IMR-90 (cell line): ENCODE data around the gene SPRED3. TPM values are rescaled to one million over a fixed set of nuclear protein-coding genes. Genes with fewer than 3 reads are reported as not detected.

Experiments
- ATAC-seq: fragments of 200-7000 bp; cut with Tn5 transposase; 2 replicates; pipeline ENCODE4 v1.9.1; 2020; ENCODE audit warnings: low read depth, mild to moderate bottlenecking, moderate library complexity
- BruUV-seq: library from RNA; stranded (reverse); fragments of 400-500 nt; replicated peaks from 2 replicates; lab custom pipeline; 2021; lab: Mats Ljungman, UMichigan
- CTCF ChIA-PET: fragments of 300-600 bp; formaldehyde crosslinking; extraction: SDS; loops from one replicate; lab custom pipeline; 2021; ENCODE audit warnings: antibody characterized with exemption; lab: Yijun Ruan, JAX
- POLR2A ChIA-PET: fragments of 300-600 bp; sonication (Branson Sonifier 250); formaldehyde crosslinking; loops from one replicate; lab custom pipeline; 2022; ENCODE audit warnings: antibody characterized with exemption; ENCODE audit not compliant: unreplicated experiment; lab: Charles Lee
- DNase-seq: peaks from one replicate; pipeline ENCODE4 v3.0.0; 2013
- H2AFZ ChIP-seq: replicated peaks from 2 replicates; pipeline ENCODE3; 2013; ENCODE audit warnings: low read length, mild to moderate bottlenecking; ENCODE audit not compliant: poor library complexity
- H2AK5ac ChIP-seq: 2 replicates; pipeline ENCODE4 v1.6.1; 2013; ENCODE audit warnings: low read depth, low read length, inconsistent platforms
- H2AK9ac ChIP-seq: replicated peaks from 2 replicates; pipeline ENCODE3; 2013; ENCODE audit warnings: mild to moderate bottlenecking, low read depth, low read length, moderate library complexity; ENCODE audit not compliant: poor library complexity
- H2BK120ac ChIP-seq: 2 replicates; pipeline ENCODE4 v1.6.1; 2013; ENCODE audit warnings: low read depth, low read length, inconsistent platforms
- H2BK15ac ChIP-seq: 3 replicates; pipeline ENCODE4 v1.6.1; 2013; ENCODE audit warnings: low read depth, low read length, inconsistent platforms
- H2BK20ac ChIP-seq: 2 replicates; pipeline ENCODE4 v1.6.1; 2013; ENCODE audit warnings: low read depth, mild to moderate bottlenecking, inconsistent platforms, low read length, moderate library complexity
- H2BK5ac ChIP-seq: 2 replicates; pipeline ENCODE4 v1.6.1; 2013; ENCODE audit warnings: mild to moderate bottlenecking, low read depth, low read length, inconsistent platforms; ENCODE audit not compliant: poor library complexity, severe bottlenecking
- H3K14ac ChIP-seq: replicated peaks from 2 replicates; pipeline ENCODE4 v1.6.1; 2013; ENCODE audit warnings: low read depth, low read length, inconsistent platforms
- H3K18ac ChIP-seq: 2 replicates; pipeline ENCODE4 v1.6.1; 2013; ENCODE audit warnings: low read depth, low read length, control low read depth
- H3K23ac ChIP-seq: 2 replicates; pipeline ENCODE4 v1.6.1; 2013; ENCODE audit warnings: low read depth, low read length, inconsistent platforms
- H3K27ac ChIP-seq: 2 replicates; pipeline ENCODE4 v1.5.1; 2013; ENCODE audit warnings: mild to moderate bottlenecking, control low read depth, low read length; ENCODE audit not compliant: insufficient read depth
- H3K27me3 ChIP-seq: 2 replicates; pipeline ENCODE4 v1.6.1; 2013; ENCODE audit warnings: low read length; ENCODE audit not compliant: control insufficient read depth, insufficient read depth
- H3K36me3 ChIP-seq: 2 replicates; pipeline ENCODE4 v1.6.1; 2013; ENCODE audit warnings: low read length, mixed read lengths; ENCODE audit not compliant: control insufficient read depth, insufficient read depth
- H3K4ac ChIP-seq: 2 replicates; pipeline ENCODE4 v1.6.1; 2013; ENCODE audit warnings: low read depth, low read length, inconsistent platforms
- H3K4me1 ChIP-seq: 2 replicates; pipeline ENCODE4 v1.6.1; 2013; ENCODE audit warnings: low read length, mixed read lengths; ENCODE audit not compliant: control insufficient read depth, insufficient read depth
- H3K4me2 ChIP-seq: 2 replicates; pipeline ENCODE4 v1.6.1; 2013; ENCODE audit warnings: low read depth, mild to moderate bottlenecking, control low read depth, low read length, moderate library complexity
- H3K4me3 ChIP-seq: 2 replicates; pipeline ENCODE4 v1.5.1; 2013; ENCODE audit warnings: low read depth, mild to moderate bottlenecking, control low read depth, low read length, moderate library complexity; ENCODE audit not compliant: insufficient read depth
- H3K56ac ChIP-seq: 2 replicates; pipeline ENCODE4 v1.6.1; 2013; ENCODE audit warnings: low read length, inconsistent platforms; ENCODE audit not compliant: insufficient read depth; ENCODE audit errors: extremely low read depth
- H3K79me1 ChIP-seq, 2 experiments: 2 replicates each; pipeline ENCODE4 v1.6.1; 2013; ENCODE audit warnings: low read length in 2 of 2, inconsistent platforms in 1 of 2, low read depth in 1 of 2
- H3K9ac ChIP-seq: 2 replicates; pipeline ENCODE4 v1.6.1; 2013; ENCODE audit warnings: low read depth, low read length, control low read depth
- H3K9me1 ChIP-seq: 2 replicates; pipeline ENCODE4 v1.6.1; 2013; ENCODE audit warnings: low read length, inconsistent platforms; ENCODE audit not compliant: insufficient read depth
- H3K9me3 ChIP-seq: 2 replicates; pipeline ENCODE4 v1.6.1; 2013; ENCODE audit warnings: low read length; ENCODE audit not compliant: control insufficient read depth, insufficient read depth
- H4K20me1 ChIP-seq: 2 replicates; pipeline ENCODE4 v1.6.1; 2013; ENCODE audit warnings: low read length, inconsistent platforms; ENCODE audit not compliant: insufficient read depth
- H4K5ac ChIP-seq: 2 replicates; pipeline ENCODE4 v1.6.1; 2013; ENCODE audit warnings: mild to moderate bottlenecking, low read depth, low read length, control low read depth
- H4K8ac ChIP-seq, 2 experiments: 2 replicates each; pipeline ENCODE4 v1.6.1; 2013; ENCODE audit warnings: low read depth in 2 of 2, low read length in 2 of 2, control low read depth in 1 of 2, inconsistent platforms in 1 of 2
- H4K91ac ChIP-seq: 2 replicates; pipeline ENCODE4 v1.6.1; 2013; ENCODE audit warnings: low read depth, low read length, inconsistent platforms; ENCODE audit not compliant: insufficient read depth
- CHD1 ChIP-seq: IDR thresholded peaks from 2 replicates; pipeline ENCODE4 v1.6.1; 2012; ENCODE audit warnings: low read depth, low read length, improper control_type of control experiment
- ELK1 ChIP-seq: fragments of 150-350 bp; IDR thresholded peaks from 2 replicates; pipeline ENCODE4 v1.6.1; 2016; ENCODE audit warnings: low read depth, mild to moderate bottlenecking, low read length, moderate library complexity, borderline replicate concordance
- MXI1 ChIP-seq: IDR thresholded peaks from 2 replicates; pipeline ENCODE4 v1.6.1; 2012; ENCODE audit warnings: low read depth, mild to moderate bottlenecking, low read length, moderate library complexity, borderline replicate concordance
- WGBS, 2 experiments: methylation state at CpG; one replicate each; pipeline versions ENCODE4 v1.1.5 to v1.1.7; 2013; ENCODE audit warnings: missing lambda C conversion rate in 2 of 2; ENCODE audit not compliant: insufficient read length in 1 of 2; ENCODE audit errors: extremely low coverage in 2 of 2; 5-methylcytosine and 5-hydroxymethylcytosine counted together
- dilution Hi-C: fragments of 300-500 bp; cut with HindIII; formaldehyde crosslinking; loops from one replicate; pipeline ENCODE4 v1.14.3; 2018; ENCODE audit warnings: low sequenced_read_pairs; ENCODE audit not compliant: unreplicated experiment
- in situ Hi-C: fragments of 300-500 bp; cut with MboI; formaldehyde crosslinking; loops from 3 replicates; pipeline ENCODE4 v1.14.3; 2019; ENCODE audit warnings: low sequenced_read_pairs, inconsistent platforms, mixed read lengths
- intact Hi-C: fragments of 100-400 bp; cut with micrococcal nuclease; formaldehyde crosslinking; loops from 2 replicates; pipeline ENCODE4 v1.10.0; 2022
- polyA plus RNA-seq, 3 experiments: library from polyadenylated mRNA; depleted of rRNA; stranded (reverse); fragments of >200 nt; gene quantifications; 2 replicates each; pipeline ENCODE4 v1.2.3, GENCODE V29; 2012; ENCODE audit warnings: low replicate concordance in 1 of 3
- total RNA-seq: library from RNA; depleted of rRNA; stranded (reverse); fragments of >200 nt; gene quantifications from 2 replicates; pipeline ENCODE4 v1.2.3, GENCODE V29; 2012

SPRED3 gene
- total and polyA plus RNA-seq, 2 of the 4 experiments (the other 2 are of a cell fraction) = 0.90 to 7.9 TPM

DNA sequence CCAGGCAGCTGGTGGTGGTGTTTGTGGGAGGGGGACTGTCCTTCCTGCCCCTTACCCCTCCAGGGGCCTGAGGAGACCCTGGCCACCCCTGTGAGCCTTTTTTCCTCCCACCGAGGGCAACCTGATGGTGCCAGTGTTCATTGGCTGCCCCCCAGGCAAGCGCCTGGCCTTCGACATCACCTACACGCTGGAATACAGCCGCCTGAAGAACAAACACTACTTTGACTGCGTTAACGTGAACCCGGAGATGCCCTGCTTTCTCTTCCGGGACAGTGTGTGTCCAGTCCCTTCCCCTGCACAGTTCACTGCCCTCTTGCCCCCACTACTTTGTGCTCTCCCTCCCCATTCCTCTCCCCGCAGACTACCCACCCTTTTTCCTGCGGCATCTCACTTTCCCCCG, 21.5 kb upstream of the SPRED3 start:
- no peak overlapping the region for H3K4me3 ChIP-seq
- TF ChIP-seq ELK1 = no peak
- TF ChIP-seq MXI1 = no peak
- TF ChIP-seq CHD1 = no peak
- H2AFZ ChIP-seq = no peak overlapping the region
- H4K8ac ChIP-seq = no peak overlapping the region
- H4K5ac ChIP-seq = no peak overlapping the region
- H3K27ac ChIP-seq = no peak overlapping the region
- no peak for ATAC-seq
- no peaks in the 10 kb centered on the region for H3K79me1 ChIP-seq
- H3K4me2 ChIP-seq = no peak overlapping the region
- no peak overlapping the region for H2AK5ac ChIP-seq
- no peak overlapping the region for H2BK5ac ChIP-seq
- CTCF ChIA-PET = no interaction called here
- H2BK20ac ChIP-seq = no peak overlapping the region
- H2AK9ac ChIP-seq = no peak overlapping the region
- H3K27me3 ChIP-seq = peaks cover 25% of the 10 kb centered on the region
- no peaks in the 10 kb centered on the region for H3K9me3 ChIP-seq
- no peak overlapping the region for H3K9ac ChIP-seq
- no peak overlapping the region for H2BK15ac ChIP-seq
- H3K9me1 ChIP-seq = no peaks in the 10 kb centered on the region
- no peak overlapping the region for H3K56ac ChIP-seq
- H4K91ac ChIP-seq = no peak overlapping the region
- no peak overlapping the region for H3K4ac ChIP-seq
- H3K18ac ChIP-seq = no peak overlapping the region
- no peak overlapping the region for H2BK120ac ChIP-seq
- H3K36me3 ChIP-seq = no peaks in the 10 kb centered on the region
- POLR2A ChIA-PET = interaction anchor here (0.7 kb wide), 1 partner anchor 133 kb away, joined by 11 read pairs; no protein-coding TSS in a partner anchor
- H3K4me1 ChIP-seq = no peaks in the 10 kb centered on the region
- WGBS, 2 experiments = 40% methylated on average over 1 of the region's 12 CpGs; no CpG with 5 or more reads in 1 of the 2 experiments
- no TSS peak for BruUV-seq
- H3K23ac ChIP-seq = no peak overlapping the region
- intact Hi-C loops (no loop called here), in situ Hi-C loops (no loop called here), dilution Hi-C loops (no loop called here)
- H3K14ac ChIP-seq = no peak overlapping the region
- 0 out of 2 replicates have a peak, but pooled peaks cover 3% of the 10 kb centered on the region for H4K20me1 ChIP-seq
- no peak for DNase-seq
